Ishikawa (cell line): ENCODE results near the gene RTKN2.

Experiments used
- CEBPB ChIP-seq: IDR thresholded peaks from 2 replicates; pipeline ENCODE4 v1.6.1; 2012
- CREB1 ChIP-seq: IDR thresholded peaks from 2 replicates; pipeline ENCODE4 v1.6.1; 2012; ENCODE audit warnings: low read depth
- EGR1 ChIP-seq: IDR thresholded peaks from 2 replicates; pipeline ENCODE4 v1.6.1; 2012
- EP300 ChIP-seq: IDR thresholded peaks from 2 replicates; pipeline ENCODE4 v1.6.1; 2012; ENCODE audit warnings: borderline replicate concordance
- FOXM1 ChIP-seq: IDR thresholded peaks from 2 replicates; pipeline ENCODE4 v1.6.1; 2012; ENCODE audit warnings: low read depth, borderline replicate concordance
- NFIC ChIP-seq: IDR thresholded peaks from 2 replicates; pipeline ENCODE4 v1.6.1; 2012
- RAD21 ChIP-seq: IDR thresholded peaks from 2 replicates; pipeline ENCODE4 v1.6.1; 2012; ENCODE audit warnings: low read depth
- REST ChIP-seq: IDR thresholded peaks from 2 replicates; pipeline ENCODE4 v1.6.1; 2012; ENCODE audit warnings: low read depth, mild to moderate bottlenecking
- TAF1 ChIP-seq: IDR thresholded peaks from 2 replicates; pipeline ENCODE4 v1.6.1; 2012; ENCODE audit warnings: low read depth, mild to moderate bottlenecking
- TCF12 ChIP-seq: IDR thresholded peaks from 2 replicates; pipeline ENCODE4 v1.6.1; 2012; ENCODE audit warnings: low read depth
- TEAD4 ChIP-seq: IDR thresholded peaks from 2 replicates; pipeline ENCODE4 v1.6.1; 2012
- YY1 ChIP-seq: IDR thresholded peaks from 2 replicates; pipeline ENCODE4 v1.6.1; 2012; ENCODE audit warnings: low read depth
- ZBTB7A ChIP-seq: IDR thresholded peaks from 2 replicates; pipeline ENCODE4 v1.6.1; 2012; ENCODE audit warnings: low read depth
- TF ChIP-seq, protein P1 (sequence below): IDR thresholded peaks from 2 replicates; pipeline ENCODE4 v1.6.1; 2012
- TF ChIP-seq, protein P2 (sequence below): IDR thresholded peaks from 2 replicates; pipeline ENCODE4 v1.6.1; 2012

The RTKN2 gene

GRCh38 chr10:62159351-62159750 lies 109.3 kb downstream of the RTKN2 start:
- TF ChIP-seq RAD21 (no peak), FOXM1 (no peak), NFIC (no peak), CEBPB (no peak)

DNA sequence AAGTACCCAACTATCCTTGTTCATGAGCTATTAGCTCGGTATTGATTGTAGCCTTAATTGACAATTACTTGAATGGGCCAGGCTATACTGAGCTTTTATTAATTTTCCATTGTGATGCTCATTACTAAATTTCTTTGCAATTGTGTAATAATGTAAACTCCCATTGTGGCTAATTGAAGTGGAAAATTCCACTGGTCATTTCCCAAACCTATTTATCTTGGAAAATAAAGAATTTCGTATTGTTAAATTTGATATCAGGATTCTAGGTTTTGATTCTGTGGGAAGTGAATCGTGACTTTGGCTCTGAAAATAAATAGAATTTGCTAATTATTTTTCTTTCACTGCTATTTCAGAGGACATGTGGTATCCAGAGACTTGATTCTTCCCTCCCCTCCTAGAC lies 111.0 kb downstream of the RTKN2 start:
- TF ChIP-seq TEAD4 (no peak), FOXM1 (no peak)

- TF ChIP-seq CEBPB, result no peak
- TF ChIP-seq REST, result no peak
- no peak for TF ChIP-seq YY1
- no peak for TF ChIP-seq TAF1
- no peak for TF ChIP-seq ZBTB7A
- TF ChIP-seq, protein P1, sequence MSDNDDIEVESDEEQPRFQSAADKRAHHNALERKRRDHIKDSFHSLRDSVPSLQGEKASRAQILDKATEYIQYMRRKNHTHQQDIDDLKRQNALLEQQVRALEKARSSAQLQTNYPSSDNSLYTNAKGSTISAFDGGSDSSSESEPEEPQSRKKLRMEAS, result no peak
- TF ChIP-seq TCF12, result no peak
- TF ChIP-seq RAD21, result no peak
- TF ChIP-seq, protein P2, sequence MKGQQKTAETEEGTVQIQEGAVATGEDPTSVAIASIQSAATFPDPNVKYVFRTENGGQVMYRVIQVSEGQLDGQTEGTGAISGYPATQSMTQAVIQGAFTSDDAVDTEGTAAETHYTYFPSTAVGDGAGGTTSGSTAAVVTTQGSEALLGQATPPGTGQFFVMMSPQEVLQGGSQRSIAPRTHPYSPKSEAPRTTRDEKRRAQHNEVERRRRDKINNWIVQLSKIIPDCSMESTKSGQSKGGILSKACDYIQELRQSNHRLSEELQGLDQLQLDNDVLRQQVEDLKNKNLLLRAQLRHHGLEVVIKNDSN, result no peak
- TF ChIP-seq CREB1, result no peak
- TF ChIP-seq FOXM1, result no peak
- TF ChIP-seq EGR1, result no peak
- TF ChIP-seq TEAD4, result no peak
Measured at GRCh38 chr10:62155054-62155680, 113.5 kb downstream of the RTKN2 start.

DNA sequence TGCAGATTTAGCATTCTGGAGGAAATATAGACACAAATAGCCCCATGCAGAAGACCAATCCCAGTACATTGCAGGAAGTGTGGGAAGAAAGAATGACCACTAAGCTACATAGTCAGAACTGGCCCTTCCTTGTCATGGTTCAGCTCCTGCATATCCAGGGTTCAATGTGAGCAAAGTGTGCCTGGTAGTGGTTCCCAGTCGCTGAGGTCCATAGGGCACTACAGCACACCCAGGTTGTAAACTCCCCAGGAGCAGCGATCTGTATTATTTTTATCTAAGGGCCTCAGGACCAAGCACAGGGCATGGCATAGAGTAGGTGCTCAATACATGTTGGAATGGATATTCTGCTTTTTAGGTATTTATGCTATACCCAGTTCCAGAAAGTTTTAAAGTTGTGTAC lies 114.4 kb downstream of the RTKN2 start:
- no peak for TF ChIP-seq REST
- TF ChIP-seq EP300, result no peak

DNA sequence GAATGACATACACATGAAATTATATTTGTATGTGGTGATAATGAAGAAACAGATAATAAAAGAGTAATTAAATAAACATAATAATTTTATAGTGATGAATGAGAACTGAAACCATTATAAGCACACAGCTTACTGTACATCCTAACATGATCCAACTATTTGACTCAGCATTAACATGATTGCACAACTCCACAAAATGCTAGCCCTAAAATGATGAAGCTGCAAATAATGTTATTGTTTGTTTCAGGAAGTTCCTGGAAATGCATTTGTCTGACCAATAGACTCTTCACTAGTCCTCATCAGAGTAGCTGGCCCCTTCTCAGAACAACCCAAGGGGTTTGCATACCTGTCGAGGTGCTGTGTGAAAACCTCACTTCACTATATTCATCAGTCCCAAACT lies 115.5 kb downstream of the RTKN2 start:
- TF ChIP-seq NFIC, result no peak
- TF ChIP-seq TEAD4, result no peak
- TF ChIP-seq, protein P1, result no peak
- TF ChIP-seq, protein P2, result no peak
- TF ChIP-seq CEBPB, result no peak
- TF ChIP-seq EGR1, result no peak
- TF ChIP-seq RAD21, result no peak
- TF ChIP-seq CREB1, result no peak
- TF ChIP-seq ZBTB7A, result no peak
- TF ChIP-seq FOXM1, result no peak
- TF ChIP-seq TAF1, result no peak
- no peak for TF ChIP-seq YY1
- no peak for TF ChIP-seq EP300
- no peak for TF ChIP-seq TCF12
- no peak for TF ChIP-seq REST
